ENCODE data around the gene BRIP1. TPM values are rescaled to one million over a fixed set of nuclear protein-coding genes. Genes with fewer than 3 reads are reported as not detected.

Gene BRIP1
- total and polyA plus RNA-seq, 9 of the 15 experiments (the other 6 are each of a cell fraction or from before 2014, with no cell fraction given): 2.4 to 17.5 (median 11.2) TPM

DNA sequence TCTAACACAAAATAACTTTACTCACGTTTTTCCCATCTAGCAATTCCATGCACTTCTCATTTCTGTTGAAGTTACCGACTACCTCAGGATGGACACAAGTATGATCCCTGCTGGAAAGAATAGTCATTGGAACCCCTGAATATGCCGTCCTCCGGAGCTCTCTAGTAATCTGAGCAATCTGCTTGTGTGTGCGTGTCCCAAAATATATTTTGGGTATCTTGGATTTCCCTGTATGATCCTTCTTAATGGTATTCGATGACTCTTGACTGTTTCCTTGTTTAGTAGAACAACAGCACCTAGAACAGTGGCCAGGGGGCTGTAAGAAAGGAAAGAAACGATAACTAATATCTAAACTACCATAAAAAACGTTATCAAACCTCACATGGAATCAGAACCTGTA is 54.9 kb downstream of the BRIP1 start:
- peaks cover 0 to 10% of the 10 kb centered on the region in 2 experiments; a peak in 2 of 5 replicates for H3K4me1 ChIP-seq (replicated peaks in 1 of 2; ENCODE audit: control insufficient read depth in 2 of 2, insufficient read depth in 2 of 2, low read length in 2 of 2)
- intact Hi-C loops (cut with micrococcal nuclease): no loop called here
- ATAC-seq: no peak
- TF ChIP-seq, protein P1, sequence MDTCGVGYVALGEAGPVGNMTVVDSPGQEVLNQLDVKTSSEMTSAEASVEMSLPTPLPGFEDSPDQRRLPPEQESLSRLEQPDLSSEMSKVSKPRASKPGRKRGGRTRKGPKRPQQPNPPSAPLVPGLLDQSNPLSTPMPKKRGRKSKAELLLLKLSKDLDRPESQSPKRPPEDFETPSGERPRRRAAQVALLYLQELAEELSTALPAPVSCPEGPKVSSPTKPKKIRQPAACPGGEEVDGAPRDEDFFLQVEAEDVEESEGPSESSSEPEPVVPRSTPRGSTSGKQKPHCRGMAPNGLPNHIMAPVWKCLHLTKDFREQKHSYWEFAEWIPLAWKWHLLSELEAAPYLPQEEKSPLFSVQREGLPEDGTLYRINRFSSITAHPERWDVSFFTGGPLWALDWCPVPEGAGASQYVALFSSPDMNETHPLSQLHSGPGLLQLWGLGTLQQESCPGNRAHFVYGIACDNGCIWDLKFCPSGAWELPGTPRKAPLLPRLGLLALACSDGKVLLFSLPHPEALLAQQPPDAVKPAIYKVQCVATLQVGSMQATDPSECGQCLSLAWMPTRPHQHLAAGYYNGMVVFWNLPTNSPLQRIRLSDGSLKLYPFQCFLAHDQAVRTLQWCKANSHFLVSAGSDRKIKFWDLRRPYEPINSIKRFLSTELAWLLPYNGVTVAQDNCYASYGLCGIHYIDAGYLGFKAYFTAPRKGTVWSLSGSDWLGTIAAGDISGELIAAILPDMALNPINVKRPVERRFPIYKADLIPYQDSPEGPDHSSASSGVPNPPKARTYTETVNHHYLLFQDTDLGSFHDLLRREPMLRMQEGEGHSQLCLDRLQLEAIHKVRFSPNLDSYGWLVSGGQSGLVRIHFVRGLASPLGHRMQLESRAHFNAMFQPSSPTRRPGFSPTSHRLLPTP (IDR thresholded peaks at IDR 0.05; ENCODE audit: borderline replicate concordance, extremely low read depth, insufficient read length): no peak
- TF ChIP-seq GABPB1 (CRISPR knock-in tag; IDR thresholded peaks at IDR 0.05): no peak
- peak; percentile 73 for TF ChIP-seq EWSR1 (IDR thresholded peaks at IDR 0.05; ENCODE audit: borderline replicate concordance, low read depth, partially characterized antibody)
- TF ChIP-seq, protein P2, sequence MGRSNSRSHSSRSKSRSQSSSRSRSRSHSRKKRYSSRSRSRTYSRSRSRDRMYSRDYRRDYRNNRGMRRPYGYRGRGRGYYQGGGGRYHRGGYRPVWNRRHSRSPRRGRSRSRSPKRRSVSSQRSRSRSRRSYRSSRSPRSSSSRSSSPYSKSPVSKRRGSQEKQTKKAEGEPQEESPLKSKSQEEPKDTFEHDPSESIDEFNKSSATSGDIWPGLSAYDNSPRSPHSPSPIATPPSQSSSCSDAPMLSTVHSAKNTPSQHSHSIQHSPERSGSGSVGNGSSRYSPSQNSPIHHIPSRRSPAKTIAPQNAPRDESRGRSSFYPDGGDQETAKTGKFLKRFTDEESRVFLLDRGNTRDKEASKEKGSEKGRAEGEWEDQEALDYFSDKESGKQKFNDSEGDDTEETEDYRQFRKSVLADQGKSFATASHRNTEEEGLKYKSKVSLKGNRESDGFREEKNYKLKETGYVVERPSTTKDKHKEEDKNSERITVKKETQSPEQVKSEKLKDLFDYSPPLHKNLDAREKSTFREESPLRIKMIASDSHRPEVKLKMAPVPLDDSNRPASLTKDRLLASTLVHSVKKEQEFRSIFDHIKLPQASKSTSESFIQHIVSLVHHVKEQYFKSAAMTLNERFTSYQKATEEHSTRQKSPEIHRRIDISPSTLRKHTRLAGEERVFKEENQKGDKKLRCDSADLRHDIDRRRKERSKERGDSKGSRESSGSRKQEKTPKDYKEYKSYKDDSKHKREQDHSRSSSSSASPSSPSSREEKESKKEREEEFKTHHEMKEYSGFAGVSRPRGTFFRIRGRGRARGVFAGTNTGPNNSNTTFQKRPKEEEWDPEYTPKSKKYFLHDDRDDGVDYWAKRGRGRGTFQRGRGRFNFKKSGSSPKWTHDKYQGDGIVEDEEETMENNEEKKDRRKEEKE (IDR thresholded peaks at IDR 0.05; ENCODE audit: borderline replicate concordance in 1 of 2, control insufficient read depth in 1 of 2, low read depth in 2 of 2, low read length in 1 of 2): peak in 1 of 2 experiments; percentile 51; a peak in 1 of 4 replicates
- no peak for TF ChIP-seq FOXK1 (CRISPR knock-in tag; IDR thresholded peaks at IDR 0.05; ENCODE audit: borderline replicate concordance)
- no peak for TF ChIP-seq BRD4 (IDR thresholded peaks at IDR 0.05)
- no peak for TF ChIP-seq NCOA2 (IDR thresholded peaks at IDR 0.05; ENCODE audit: partially characterized antibody in 2 of 2)
- no peak for TF ChIP-seq PTRF (tag; IDR thresholded peaks at IDR 0.05)
- TF ChIP-seq, protein P3, sequence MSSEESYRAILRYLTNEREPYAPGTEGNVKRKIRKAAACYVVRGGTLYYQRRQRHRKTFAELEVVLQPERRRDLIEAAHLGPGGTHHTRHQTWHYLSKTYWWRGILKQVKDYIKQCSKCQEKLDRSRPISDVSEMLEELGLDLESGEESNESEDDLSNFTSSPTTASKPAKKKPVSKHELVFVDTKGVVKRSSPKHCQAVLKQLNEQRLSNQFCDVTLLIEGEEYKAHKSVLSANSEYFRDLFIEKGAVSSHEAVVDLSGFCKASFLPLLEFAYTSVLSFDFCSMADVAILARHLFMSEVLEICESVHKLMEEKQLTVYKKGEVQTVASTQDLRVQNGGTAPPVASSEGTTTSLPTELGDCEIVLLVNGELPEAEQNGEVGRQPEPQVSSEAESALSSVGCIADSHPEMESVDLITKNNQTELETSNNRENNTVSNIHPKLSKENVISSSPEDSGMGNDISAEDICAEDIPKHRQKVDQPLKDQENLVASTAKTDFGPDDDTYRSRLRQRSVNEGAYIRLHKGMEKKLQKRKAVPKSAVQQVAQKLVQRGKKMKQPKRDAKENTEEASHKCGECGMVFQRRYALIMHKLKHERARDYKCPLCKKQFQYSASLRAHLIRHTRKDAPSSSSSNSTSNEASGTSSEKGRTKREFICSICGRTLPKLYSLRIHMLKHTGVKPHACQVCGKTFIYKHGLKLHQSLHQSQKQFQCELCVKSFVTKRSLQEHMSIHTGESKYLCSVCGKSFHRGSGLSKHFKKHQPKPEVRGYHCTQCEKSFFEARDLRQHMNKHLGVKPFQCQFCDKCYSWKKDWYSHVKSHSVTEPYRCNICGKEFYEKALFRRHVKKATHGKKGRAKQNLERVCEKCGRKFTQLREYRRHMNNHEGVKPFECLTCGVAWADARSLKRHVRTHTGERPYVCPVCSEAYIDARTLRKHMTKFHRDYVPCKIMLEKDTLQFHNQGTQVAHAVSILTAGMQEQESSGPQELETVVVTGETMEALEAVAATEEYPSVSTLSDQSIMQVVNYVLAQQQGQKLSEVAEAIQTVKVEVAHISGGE (CRISPR knock-in tag; IDR thresholded peaks at IDR 0.05): peak in 1 of 3 experiments; percentile 94; a peak in 2 of 6 replicates
- TF ChIP-seq SAFB (IDR thresholded peaks at IDR 0.05; ENCODE audit: borderline replicate concordance, low read depth, low read length): no peak
- no peak for TF ChIP-seq SMAD2 (IDR thresholded peaks at IDR 0.05; ENCODE audit: low read depth, low read length)

More for the DNA sequence above, 54.9 kb downstream of the BRIP1 start:
- Histone ChIP-seq H3K9me3 (replicated peaks; ENCODE audit: control insufficient read depth, insufficient read depth, low read depth, low read length) (no peaks in the 10 kb centered on the region), H3K36me3 (ENCODE audit: control insufficient read depth, insufficient read depth, low read length) (peaks cover 11% of the 10 kb centered on the region; the same call in 1 of the 3 replicates), H2AFZ (ENCODE audit: low read depth, low read length) (no peak overlapping the region), H3K9me1 (ENCODE audit: control insufficient read depth, insufficient read depth, low read length) (no peaks in the 10 kb centered on the region), H4K20me1 (replicated peaks; ENCODE audit: control insufficient read depth, insufficient read depth, low read length) (no peaks in the 10 kb centered on the region), H3K27me3 (ENCODE audit: control insufficient read depth in 2 of 2, insufficient read depth in 2 of 2, low read length in 2 of 2) (no peaks in the 10 kb centered on the region), H3K79me2 (ENCODE audit: control insufficient read depth, insufficient read depth, low read length) (no peaks in the 10 kb centered on the region), H3K4me3 (no peak overlapping the region), H3K9ac (ENCODE audit: insufficient read depth in 1 of 2, low read depth in 2 of 2, low read length in 2 of 2) (no peak overlapping the region), H3K27ac (ENCODE audit: extremely low read depth, low read depth, low read length) (no peak overlapping the region), H3K4me2 (ENCODE audit: insufficient read depth, low read length) (no peak overlapping the region)
- in situ Hi-C loops (cut with MboI): no loop called here
- ChIA-PET CTCF (ENCODE audit: low intra/inter-chr PET ratio) (no interaction called here), POLR2A (no interaction called here)
- 86% methylated on average over 8 of the region's 8 CpGs for WGBS (ENCODE audit: insufficient coverage, low coverage, missing lambda C conversion rate)
- no peak for FAIRE-seq
- no peak for DNase-seq (ENCODE audit: extremely low read depth in 1 of 4, low spot score in 3 of 4)
- no TSS peak for BruUV-seq (replicated peaks)
